HCT116 (cell line): ENCODE data around the gene PSMD3.
"Not testable (repeated sequence)": the region's sequence is repeated elsewhere in the genome, so short reads cannot be mapped to it uniquely, and the experiment has no call there.

Experiments
- CTCF ChIP-seq, 3 experiments: fragments of 200-600 bp in 1 of 3; sonication (generic) in 1 of 3; IDR thresholded peaks in 2 of 3; conservative IDR thresholded peaks in 1 of 3; 2 replicates each; pipeline ENCODE4 v1.5.1; 2012 to 2017; ENCODE audit warnings: low read depth in 2 of 3, low read length in 2 of 3, antibody characterized with exemption in 1 of 3, borderline replicate concordance in 1 of 3, control low read depth in 1 of 3, mild to moderate bottlenecking in 1 of 3, mixed read lengths in 1 of 3, mixed run types in 1 of 3, moderate library complexity in 1 of 3; ENCODE audit not compliant: insufficient read depth in 1 of 3
- POLR2A ChIP-seq: IDR thresholded peaks from 2 replicates; pipeline ENCODE4 v1.7.0; 2011; ENCODE audit warnings: borderline replicate concordance; ENCODE audit not compliant: insufficient read depth, insufficient read length; ENCODE audit errors: extremely low read depth
- SRF ChIP-seq: IDR thresholded peaks from 2 replicates; pipeline ENCODE4 v1.6.1; 2012; ENCODE audit warnings: low read depth
- YY1 ChIP-seq: IDR thresholded peaks from 2 replicates; pipeline ENCODE4 v1.6.1; 2011; ENCODE audit warnings: low read length, low read depth, moderate library complexity, mild to moderate bottlenecking; ENCODE audit not compliant: insufficient replicate concordance; ENCODE audit errors: extremely low read depth
- TF ChIP-seq, protein P1 (sequence below): IDR thresholded peaks from 2 replicates; pipeline ENCODE4 v1.6.1; 2012; ENCODE audit warnings: low read depth

- not testable (repeated sequence) for TF ChIP-seq POLR2A; CTCF (IDR thresholded peaks at IDR 0.05 in 2 of 3, conservative IDR thresholded peaks at IDR 0.05 in 1 of 3; ENCODE audit: borderline replicate concordance in 1 of 3, insufficient read depth in 1 of 3, low read depth in 2 of 3, low read length in 2 of 3); YY1; SRF
- TF ChIP-seq, protein P1, sequence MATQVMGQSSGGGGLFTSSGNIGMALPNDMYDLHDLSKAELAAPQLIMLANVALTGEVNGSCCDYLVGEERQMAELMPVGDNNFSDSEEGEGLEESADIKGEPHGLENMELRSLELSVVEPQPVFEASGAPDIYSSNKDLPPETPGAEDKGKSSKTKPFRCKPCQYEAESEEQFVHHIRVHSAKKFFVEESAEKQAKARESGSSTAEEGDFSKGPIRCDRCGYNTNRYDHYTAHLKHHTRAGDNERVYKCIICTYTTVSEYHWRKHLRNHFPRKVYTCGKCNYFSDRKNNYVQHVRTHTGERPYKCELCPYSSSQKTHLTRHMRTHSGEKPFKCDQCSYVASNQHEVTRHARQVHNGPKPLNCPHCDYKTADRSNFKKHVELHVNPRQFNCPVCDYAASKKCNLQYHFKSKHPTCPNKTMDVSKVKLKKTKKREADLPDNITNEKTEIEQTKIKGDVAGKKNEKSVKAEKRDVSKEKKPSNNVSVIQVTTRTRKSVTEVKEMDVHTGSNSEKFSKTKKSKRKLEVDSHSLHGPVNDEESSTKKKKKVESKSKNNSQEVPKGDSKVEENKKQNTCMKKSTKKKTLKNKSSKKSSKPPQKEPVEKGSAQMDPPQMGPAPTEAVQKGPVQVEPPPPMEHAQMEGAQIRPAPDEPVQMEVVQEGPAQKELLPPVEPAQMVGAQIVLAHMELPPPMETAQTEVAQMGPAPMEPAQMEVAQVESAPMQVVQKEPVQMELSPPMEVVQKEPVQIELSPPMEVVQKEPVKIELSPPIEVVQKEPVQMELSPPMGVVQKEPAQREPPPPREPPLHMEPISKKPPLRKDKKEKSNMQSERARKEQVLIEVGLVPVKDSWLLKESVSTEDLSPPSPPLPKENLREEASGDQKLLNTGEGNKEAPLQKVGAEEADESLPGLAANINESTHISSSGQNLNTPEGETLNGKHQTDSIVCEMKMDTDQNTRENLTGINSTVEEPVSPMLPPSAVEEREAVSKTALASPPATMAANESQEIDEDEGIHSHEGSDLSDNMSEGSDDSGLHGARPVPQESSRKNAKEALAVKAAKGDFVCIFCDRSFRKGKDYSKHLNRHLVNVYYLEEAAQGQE, result not testable (repeated sequence)
Measured at GRCh38 chr17:40012017-40012647, 31.5 kb downstream of the PSMD3 start.
